ENCODE results near the gene EVI5L. TPM values are rescaled to one million over a fixed set of nuclear protein-coding genes. Genes with fewer than 3 reads are reported as not detected.

The EVI5L gene
- 10 to 100 TPM in 1 of 2 donors, 1 to 10 TPM in 1; 6.0 to 12.9 TPM for total RNA-seq

DNA sequence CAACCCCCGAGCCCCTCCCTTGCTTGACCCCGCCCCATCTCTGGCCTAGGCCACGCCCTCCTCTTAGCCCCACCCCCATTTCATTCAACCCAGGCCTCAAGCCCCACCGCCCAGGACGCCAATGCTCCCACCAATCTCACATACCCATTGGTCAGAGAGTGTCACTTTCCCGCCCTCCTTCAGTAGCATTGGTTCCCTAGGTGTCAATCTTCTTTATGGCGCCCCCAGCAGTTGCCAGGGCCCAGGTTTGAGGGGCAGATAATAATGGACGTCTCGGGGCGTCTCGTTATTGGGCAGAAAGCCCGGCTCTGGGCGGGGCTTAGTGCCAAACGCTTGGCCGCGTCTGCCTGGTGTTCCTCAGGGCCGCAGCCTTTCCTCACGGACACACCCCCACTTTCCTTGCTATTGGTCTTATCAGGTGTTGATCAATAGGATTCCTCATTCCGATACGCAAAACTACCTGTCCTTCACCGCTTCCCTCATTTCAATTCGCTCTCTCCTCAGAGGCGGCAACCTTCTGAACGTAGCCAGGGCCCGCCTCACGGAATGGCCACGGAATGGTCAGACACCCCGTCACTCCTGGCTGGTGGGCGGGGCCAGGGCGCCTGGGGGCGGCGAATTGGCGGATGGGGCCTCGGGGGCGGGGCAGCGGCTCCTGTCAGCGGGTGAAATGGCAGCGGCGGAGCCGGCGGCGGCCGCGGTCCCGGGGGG, at the start of gene EVI5L:
Gene EVI5L (plus strand): TSS at position 658 of the 711 bp plus-strand sequence. CDS start 16,325 bp downstream, outside the sequence.
- H3K4me1 ChIP-seq: peaks cover 29% of the 10 kb centered on the region
- intact Hi-C loops (cut with DNase I): no loop called here
- peak; percentile 92 for ATAC-seq
- peak within 1 kb of the TSS in 3 of 4 donors; percentile 3 to 56 (median 51) for H3K27ac ChIP-seq
- peak; percentile 99 to 100 (median 99) for DNase-seq
- H3K36me3 ChIP-seq (replicated peaks in 1 of 2; ENCODE audit: insufficient read depth in 1 of 2, low read depth in 2 of 2): no peaks in the 10 kb centered on the region
- TF ChIP-seq POLR2A (IDR thresholded peaks at IDR 0.05): no peak
- TF ChIP-seq, protein P1, sequence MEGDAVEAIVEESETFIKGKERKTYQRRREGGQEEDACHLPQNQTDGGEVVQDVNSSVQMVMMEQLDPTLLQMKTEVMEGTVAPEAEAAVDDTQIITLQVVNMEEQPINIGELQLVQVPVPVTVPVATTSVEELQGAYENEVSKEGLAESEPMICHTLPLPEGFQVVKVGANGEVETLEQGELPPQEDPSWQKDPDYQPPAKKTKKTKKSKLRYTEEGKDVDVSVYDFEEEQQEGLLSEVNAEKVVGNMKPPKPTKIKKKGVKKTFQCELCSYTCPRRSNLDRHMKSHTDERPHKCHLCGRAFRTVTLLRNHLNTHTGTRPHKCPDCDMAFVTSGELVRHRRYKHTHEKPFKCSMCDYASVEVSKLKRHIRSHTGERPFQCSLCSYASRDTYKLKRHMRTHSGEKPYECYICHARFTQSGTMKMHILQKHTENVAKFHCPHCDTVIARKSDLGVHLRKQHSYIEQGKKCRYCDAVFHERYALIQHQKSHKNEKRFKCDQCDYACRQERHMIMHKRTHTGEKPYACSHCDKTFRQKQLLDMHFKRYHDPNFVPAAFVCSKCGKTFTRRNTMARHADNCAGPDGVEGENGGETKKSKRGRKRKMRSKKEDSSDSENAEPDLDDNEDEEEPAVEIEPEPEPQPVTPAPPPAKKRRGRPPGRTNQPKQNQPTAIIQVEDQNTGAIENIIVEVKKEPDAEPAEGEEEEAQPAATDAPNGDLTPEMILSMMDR (IDR thresholded peaks at IDR 0.05): no peak
- H3K27me3 ChIP-seq: no peaks in the 10 kb centered on the region
- H3K4me3 ChIP-seq: peak within 1 kb of the TSS; percentile 51 to 77
- 0% methylated on average over 12 to 43 of the region's 45 CpGs for WGBS, 2 donors
- no peaks in the 10 kb centered on the region for H3K9me3 ChIP-seq

DNA sequence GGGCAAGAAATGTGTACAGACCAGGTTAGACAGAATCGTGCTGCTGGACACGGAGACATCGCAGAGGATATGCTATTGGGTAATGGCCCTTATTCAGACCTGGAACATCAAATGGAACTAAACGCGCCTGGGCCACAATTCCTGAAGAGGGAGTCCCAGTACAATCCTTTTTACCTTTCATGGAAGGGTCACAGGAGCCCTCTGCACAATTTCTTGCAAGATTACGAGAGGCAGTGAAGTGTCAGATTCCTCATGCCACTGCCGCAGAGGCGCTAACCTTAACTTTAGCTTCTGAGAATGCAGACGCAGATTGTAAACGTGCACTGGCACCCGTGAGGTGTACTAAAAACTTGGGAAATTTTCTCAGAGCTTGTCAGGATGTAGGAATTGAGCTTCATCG, 48.9 kb upstream of the EVI5L start:
- H3K36me3 ChIP-seq (replicated peaks in 1 of 2; ENCODE audit: insufficient read depth in 1 of 2, low read depth in 2 of 2): no peaks in the 10 kb centered on the region
- ATAC-seq: no peak
- no peak overlapping the region for H3K4me3 ChIP-seq
- no peaks in the 10 kb centered on the region for H3K4me1 ChIP-seq
- H3K9me3 ChIP-seq: no peaks in the 10 kb centered on the region
- H3K27me3 ChIP-seq: peaks cover 0 to 4% of the 10 kb centered on the region in 2 donors
- intact Hi-C loops (cut with DNase I): no loop called here
- 39% methylated on average over 12 of the region's 12 CpGs for WGBS, 2 donors
- DNase-seq: no peak
- no peak overlapping the region for H3K27ac ChIP-seq
- TF ChIP-seq POLR2A (IDR thresholded peaks at IDR 0.05): no peak
- TF ChIP-seq, protein P1 (IDR thresholded peaks at IDR 0.05): no peak

DNA sequence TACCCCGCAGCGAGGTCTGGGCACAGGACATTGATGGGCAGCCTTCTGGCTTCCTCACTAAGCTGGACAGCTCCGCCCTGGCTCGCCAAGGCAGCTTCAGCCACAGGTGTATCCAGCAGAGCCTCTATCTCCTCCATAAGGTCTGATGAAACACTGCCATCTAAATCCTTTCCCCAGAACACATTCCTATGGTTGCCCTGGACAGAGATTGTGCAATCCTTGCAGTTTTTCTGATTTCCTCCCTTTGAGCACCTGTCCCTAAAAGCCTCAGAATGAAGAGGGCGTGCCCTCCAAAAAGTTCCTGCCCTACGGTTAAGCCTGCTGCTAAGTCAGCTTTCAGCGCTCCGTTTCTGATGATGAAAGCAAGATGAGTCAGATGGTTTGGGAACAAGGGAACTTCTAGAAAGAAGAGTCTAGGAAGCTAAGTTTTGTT, 46.0 kb upstream of the EVI5L start:
- TF ChIP-seq, protein P1 (IDR thresholded peaks at IDR 0.05): no peak
- TF ChIP-seq POLR2A (IDR thresholded peaks at IDR 0.05): no peak
- ATAC-seq: no peak
- no peaks in the 10 kb centered on the region for H3K36me3 ChIP-seq (replicated peaks in 1 of 2; ENCODE audit: insufficient read depth in 1 of 2, low read depth in 2 of 2)
- peaks cover 0 to 10% of the 10 kb centered on the region in 2 donors for H3K27me3 ChIP-seq
- H3K4me3 ChIP-seq: no peak overlapping the region
- intact Hi-C loops (cut with DNase I): no loop called here
- WGBS, 2 donors: 12 to 20% methylated on average over 8 of the region's 8 CpGs
- no peaks in the 10 kb centered on the region for H3K9me3 ChIP-seq
- DNase-seq: peak in 1 of 4 donors; percentile 24
- H3K4me1 ChIP-seq: peaks cover 15% of the 10 kb centered on the region
- no peak overlapping the region for H3K27ac ChIP-seq

DNA sequence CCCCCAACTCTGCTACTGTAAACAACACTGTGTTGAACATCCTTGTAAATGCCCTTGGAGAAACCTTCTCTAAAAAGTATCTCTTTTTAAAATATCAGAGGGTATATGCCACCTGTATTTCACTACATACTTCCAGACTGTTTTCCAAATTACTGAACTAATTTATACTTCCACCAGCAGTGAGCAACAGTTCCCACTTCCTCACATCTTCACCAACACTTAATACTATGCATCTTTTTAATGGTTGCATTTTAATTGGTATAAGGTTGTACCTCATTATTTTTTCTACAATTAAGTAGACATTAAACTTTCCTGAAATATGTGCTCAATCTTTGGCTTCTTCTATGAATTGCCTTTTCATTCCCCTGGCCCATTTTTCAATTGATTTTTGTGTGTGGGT, 45.2 kb upstream of the EVI5L start:
- Histone ChIP-seq H3K27ac (no peak overlapping the region), H3K4me3 (no peak overlapping the region), H3K4me1 (peaks cover 22% of the 10 kb centered on the region), H3K9me3 (no peaks in the 10 kb centered on the region), H3K27me3 (peaks cover 0 to 18% of the 10 kb centered on the region in 2 donors), H3K36me3 (replicated peaks in 1 of 2; ENCODE audit: insufficient read depth in 1 of 2, low read depth in 2 of 2) (no peaks in the 10 kb centered on the region)
- TF ChIP-seq, protein P1 (IDR thresholded peaks at IDR 0.05): no peak
- TF ChIP-seq POLR2A (IDR thresholded peaks at IDR 0.05): no peak
- no peak for DNase-seq
- intact Hi-C loops (cut with DNase I): no loop called here
- no peak for ATAC-seq

DNA sequence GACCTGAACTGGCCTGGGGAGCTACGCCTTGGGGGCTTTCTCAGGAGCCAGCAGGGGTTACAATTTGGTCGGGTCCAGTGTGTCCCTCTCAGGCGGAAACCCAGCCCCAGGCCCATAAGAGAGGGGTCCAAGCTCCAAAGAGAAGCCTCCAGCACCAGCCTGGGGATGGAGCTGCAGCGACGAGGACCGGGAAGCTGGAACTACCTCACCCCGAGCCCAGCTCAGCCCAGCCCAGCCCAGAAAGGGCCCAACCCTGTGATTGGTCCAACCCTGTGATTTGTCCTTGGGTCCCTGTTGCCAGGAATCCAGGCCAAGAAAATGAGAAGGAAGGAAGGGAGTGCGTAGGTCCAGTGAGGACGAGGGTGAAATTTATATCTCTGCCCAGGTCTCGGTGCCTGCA, 42.9 kb upstream of the EVI5L start:
- intact Hi-C loops (cut with DNase I): no loop called here
- peak; percentile 81 for ATAC-seq
- H3K9me3 ChIP-seq: no peaks in the 10 kb centered on the region
- H3K36me3 ChIP-seq (replicated peaks in 1 of 2; ENCODE audit: insufficient read depth in 1 of 2, low read depth in 2 of 2): no peaks in the 10 kb centered on the region
- DNase-seq: peak; percentile 43 to 76 (median 62)
- 4 to 22% methylated on average over 4 to 10 of the region's 10 CpGs for WGBS, 2 donors
- TF ChIP-seq POLR2A (IDR thresholded peaks at IDR 0.05): no peak
- TF ChIP-seq, protein P1 (IDR thresholded peaks at IDR 0.05): no peak
- H3K27me3 ChIP-seq: peaks cover 0 to 22% of the 10 kb centered on the region in 2 donors
- H3K27ac ChIP-seq: no peak overlapping the region
- H3K4me3 ChIP-seq: no peak overlapping the region
- peaks cover 22% of the 10 kb centered on the region for H3K4me1 ChIP-seq
